Osteocyte (in vitro differentiated cells): ENCODE data around the gene PTGS2. TPM values are rescaled to one million over a fixed set of nuclear protein-coding genes. Genes with fewer than 3 reads are reported as not detected.

Experiments used
- DNase-seq: peaks from one replicate; pipeline ENCODE4 v3.0.0; 2021; ENCODE audit warnings: mixed read lengths; ENCODE audit not compliant: unreplicated experiment; ENCODE audit errors: extremely low spot score
- H3K27ac Mint-ChIP-seq: one replicate; pipeline ENCODE4 v1.8.0; 2021; ENCODE audit warnings: mild to moderate bottlenecking, mixed read lengths; ENCODE audit not compliant: unreplicated experiment
- H3K27me3 Mint-ChIP-seq: one replicate; pipeline ENCODE4 v1.8.0; 2021; ENCODE audit warnings: mixed read lengths; ENCODE audit not compliant: unreplicated experiment
- H3K36me3 Mint-ChIP-seq: one replicate; pipeline ENCODE4 v1.8.0; 2021; ENCODE audit warnings: mixed read lengths; ENCODE audit not compliant: unreplicated experiment
- H3K4me1 Mint-ChIP-seq: one replicate; pipeline ENCODE4 v1.8.0; 2021; ENCODE audit warnings: mixed read lengths; ENCODE audit not compliant: unreplicated experiment
- H3K4me3 Mint-ChIP-seq: one replicate; pipeline ENCODE4 v1.8.0; 2021; ENCODE audit warnings: mild to moderate bottlenecking, moderate library complexity, mixed read lengths; ENCODE audit not compliant: unreplicated experiment
- H3K9me3 Mint-ChIP-seq: one replicate; pipeline ENCODE4 v1.8.0; 2021; ENCODE audit warnings: mixed read lengths; ENCODE audit not compliant: unreplicated experiment
- total RNA-seq: library from RNA; stranded (reverse); gene quantifications from 2 replicates; pipeline ENCODE4 v1.2.1, GENCODE V29; 2021
- TF ChIP-seq, protein P1 (sequence below): fragments of 200-600 bp; sonication (generic); IDR thresholded peaks from 2 replicates; pipeline ENCODE4 v1.5.0; 2021; ENCODE audit warnings: antibody characterized with exemption, mild to moderate bottlenecking, moderate library complexity

Gene PTGS2
- total RNA-seq, 1 donor from 2014 or later, result 4.3 TPM

GRCh38 chr1:186689907-186690306 is 9.7 kb upstream of the PTGS2 start:
- Mint-ChIP-seq H3K27me3 (no peaks in the 10 kb centered on the region), H3K27ac (no peak overlapping the region), H3K36me3 (no peaks in the 10 kb centered on the region)

DNA sequence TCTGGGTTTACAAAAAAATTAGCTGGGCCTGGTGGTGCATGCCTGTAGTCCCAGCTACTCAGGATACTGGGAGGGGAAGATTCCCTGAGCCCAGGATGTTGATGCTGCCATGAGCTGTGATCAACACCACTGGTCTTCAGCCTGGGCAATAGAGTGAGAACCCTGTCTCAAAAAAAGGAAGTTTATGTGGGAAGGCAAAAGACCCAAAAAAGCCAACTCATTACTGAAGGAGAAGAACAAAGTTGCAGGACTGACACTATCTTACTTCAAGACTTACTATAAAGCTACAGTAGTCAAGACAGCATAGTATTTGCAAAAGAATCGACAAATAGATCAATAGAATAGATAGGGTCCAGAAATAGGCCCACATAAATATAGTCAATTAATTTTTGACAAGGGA is 9.2 kb upstream of the PTGS2 start:
- no peak overlapping the region for H3K27ac Mint-ChIP-seq
- no peak for DNase-seq
- H3K4me3 Mint-ChIP-seq, result no peak overlapping the region
- peaks cover 18% of the 10 kb centered on the region for H3K9me3 Mint-ChIP-seq
- TF ChIP-seq, protein P1, sequence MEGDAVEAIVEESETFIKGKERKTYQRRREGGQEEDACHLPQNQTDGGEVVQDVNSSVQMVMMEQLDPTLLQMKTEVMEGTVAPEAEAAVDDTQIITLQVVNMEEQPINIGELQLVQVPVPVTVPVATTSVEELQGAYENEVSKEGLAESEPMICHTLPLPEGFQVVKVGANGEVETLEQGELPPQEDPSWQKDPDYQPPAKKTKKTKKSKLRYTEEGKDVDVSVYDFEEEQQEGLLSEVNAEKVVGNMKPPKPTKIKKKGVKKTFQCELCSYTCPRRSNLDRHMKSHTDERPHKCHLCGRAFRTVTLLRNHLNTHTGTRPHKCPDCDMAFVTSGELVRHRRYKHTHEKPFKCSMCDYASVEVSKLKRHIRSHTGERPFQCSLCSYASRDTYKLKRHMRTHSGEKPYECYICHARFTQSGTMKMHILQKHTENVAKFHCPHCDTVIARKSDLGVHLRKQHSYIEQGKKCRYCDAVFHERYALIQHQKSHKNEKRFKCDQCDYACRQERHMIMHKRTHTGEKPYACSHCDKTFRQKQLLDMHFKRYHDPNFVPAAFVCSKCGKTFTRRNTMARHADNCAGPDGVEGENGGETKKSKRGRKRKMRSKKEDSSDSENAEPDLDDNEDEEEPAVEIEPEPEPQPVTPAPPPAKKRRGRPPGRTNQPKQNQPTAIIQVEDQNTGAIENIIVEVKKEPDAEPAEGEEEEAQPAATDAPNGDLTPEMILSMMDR, result no peak
- H3K27me3 Mint-ChIP-seq, result no peaks in the 10 kb centered on the region
- no peaks in the 10 kb centered on the region for H3K36me3 Mint-ChIP-seq
- no peaks in the 10 kb centered on the region for H3K4me1 Mint-ChIP-seq

More at GRCh38 chr1:186689907-186690306, 9.7 kb upstream of the PTGS2 start:
- no peak for DNase-seq
- no peak overlapping the region for H3K4me3 Mint-ChIP-seq
- H3K9me3 Mint-ChIP-seq, result peaks cover 18% of the 10 kb centered on the region
- TF ChIP-seq, protein P1, result no peak
- H3K4me1 Mint-ChIP-seq, result no peaks in the 10 kb centered on the region

GRCh38 chr1:186683652-186684410 is 3.6 kb upstream of the PTGS2 start:
- no peak for DNase-seq
- no peak overlapping the region for H3K27ac Mint-ChIP-seq
- H3K27me3 Mint-ChIP-seq, result no peaks in the 10 kb centered on the region
- H3K36me3 Mint-ChIP-seq, result no peaks in the 10 kb centered on the region
- TF ChIP-seq, protein P1, result no peak
- H3K4me3 Mint-ChIP-seq, result no peak overlapping the region
- peaks cover 18% of the 10 kb centered on the region for H3K9me3 Mint-ChIP-seq
- H3K4me1 Mint-ChIP-seq, result peaks cover 21% of the 10 kb centered on the region

- Mint-ChIP-seq H3K36me3 (no peaks in the 10 kb centered on the region), H3K9me3 (peaks cover 14% of the 10 kb centered on the region), H3K27me3 (no peaks in the 10 kb centered on the region), H3K4me1 (peaks cover 22% of the 10 kb centered on the region), H3K27ac (peak overlapping the region; percentile 61), H3K4me3 (no peak overlapping the region)
- DNase-seq, result no peak
- TF ChIP-seq, protein P1, result peak; percentile 63
Observed at GRCh38 chr1:186682736-186683135, 2.5 kb upstream of the PTGS2 start.

GRCh38 chr1:186681801-186682200 is 1.6 kb upstream of the PTGS2 start:
- no peaks in the 10 kb centered on the region for H3K27me3 Mint-ChIP-seq
- peak overlapping the region; percentile 36 for H3K4me3 Mint-ChIP-seq
- H3K27ac Mint-ChIP-seq, result peak overlapping the region; percentile 61
- H3K4me1 Mint-ChIP-seq, result peaks cover 22% of the 10 kb centered on the region
- no peak for DNase-seq
- H3K36me3 Mint-ChIP-seq, result peaks cover 3% of the 10 kb centered on the region
- TF ChIP-seq, protein P1, result no peak
- peaks cover 5% of the 10 kb centered on the region for H3K9me3 Mint-ChIP-seq
